Right atrium auricular region (tissue), 2 donors: ENCODE results near the gene DDX10. TPM values are rescaled to one million over a fixed set of nuclear protein-coding genes. Genes with fewer than 3 reads are reported as not detected.

Experiments
- DNase-seq: peaks from one replicate; pipeline ENCODE4 v3.0.0-alpha.2; 2019; ENCODE audit warnings: low spot score
- H3K27ac ChIP-seq, 2 donors: fragments of 200-600 bp; sonication (generic); 1 replicate in 1 of 2; 2 replicates in 1 of 2; pipeline ENCODE4 v1.5.1; 2016 to 2019
- H3K27me3 ChIP-seq, 2 donors: fragments of 200-600 bp; sonication (generic); one replicate each; pipeline versions ENCODE4 v1.5.1 to v1.6.0; 2017 to 2019
- H3K36me3 ChIP-seq: fragments of 200-600 bp; sonication (generic); one replicate; pipeline ENCODE4 v1.5.1; 2016
- H3K4me1 ChIP-seq, 2 donors: fragments of 200-600 bp; sonication (generic); one replicate each; pipeline versions ENCODE4 v1.5.1 to v1.6.0; 2017 to 2019
- H3K4me3 ChIP-seq, 2 donors: fragments of 200-600 bp; sonication (generic); 1 replicate in 1 of 2; 2 replicates in 1 of 2; pipeline ENCODE4 v1.5.1; 2017 to 2019; ENCODE audit warnings: mild to moderate bottlenecking in 1 of 2, moderate library complexity in 1 of 2
- H3K9me3 ChIP-seq, 2 donors: fragments of 200-600 bp; sonication (generic); one replicate each; pipeline ENCODE4 v1.5.1; 2019
- total RNA-seq, 2 donors: library from RNA; depleted of rRNA; stranded (reverse); fragments of >200 nt; gene quantifications; one replicate each; pipeline ENCODE4 v1.1.0, GENCODE V29; 2016
- TF ChIP-seq, protein P1 (sequence below), 2 donors: fragments of 200-600 bp; sonication (generic); IDR thresholded peaks; one replicate each; pipeline ENCODE4 v1.5.1; 2019; ENCODE audit warnings: antibody characterized with exemption in 2 of 2

DDX10 gene
- total RNA-seq, 2 donors from 2014 or later, result 11.8 to 13.1 TPM

DNA sequence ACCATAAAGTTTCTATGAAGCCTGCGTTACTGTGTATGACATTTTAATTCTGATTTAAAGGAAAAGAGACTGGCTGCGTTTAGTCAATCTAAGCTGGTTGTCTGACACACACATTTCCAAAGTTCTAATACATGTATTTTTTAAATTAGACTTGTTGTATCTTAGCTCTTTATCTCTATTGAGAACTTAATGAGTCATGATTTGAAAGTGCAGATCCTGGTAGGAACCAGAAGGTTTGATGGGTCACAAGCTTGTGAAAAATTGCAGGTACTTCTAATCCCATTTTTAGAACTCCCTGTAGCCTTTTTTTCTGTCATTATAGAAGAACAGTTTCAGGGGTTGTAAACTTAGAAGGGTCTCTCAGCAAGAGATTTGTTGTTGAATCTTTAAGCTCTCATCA lies 210.3 kb downstream of the DDX10 start:
- H3K4me1 ChIP-seq, result no peaks in the 10 kb centered on the region
- H3K27ac ChIP-seq, result no peak overlapping the region
- H3K4me3 ChIP-seq, result no peak overlapping the region
- no peak for DNase-seq
- H3K27me3 ChIP-seq, result no peaks in the 10 kb centered on the region
- no peaks in the 10 kb centered on the region for H3K36me3 ChIP-seq
- H3K9me3 ChIP-seq, result no peaks in the 10 kb centered on the region
- TF ChIP-seq, protein P1, sequence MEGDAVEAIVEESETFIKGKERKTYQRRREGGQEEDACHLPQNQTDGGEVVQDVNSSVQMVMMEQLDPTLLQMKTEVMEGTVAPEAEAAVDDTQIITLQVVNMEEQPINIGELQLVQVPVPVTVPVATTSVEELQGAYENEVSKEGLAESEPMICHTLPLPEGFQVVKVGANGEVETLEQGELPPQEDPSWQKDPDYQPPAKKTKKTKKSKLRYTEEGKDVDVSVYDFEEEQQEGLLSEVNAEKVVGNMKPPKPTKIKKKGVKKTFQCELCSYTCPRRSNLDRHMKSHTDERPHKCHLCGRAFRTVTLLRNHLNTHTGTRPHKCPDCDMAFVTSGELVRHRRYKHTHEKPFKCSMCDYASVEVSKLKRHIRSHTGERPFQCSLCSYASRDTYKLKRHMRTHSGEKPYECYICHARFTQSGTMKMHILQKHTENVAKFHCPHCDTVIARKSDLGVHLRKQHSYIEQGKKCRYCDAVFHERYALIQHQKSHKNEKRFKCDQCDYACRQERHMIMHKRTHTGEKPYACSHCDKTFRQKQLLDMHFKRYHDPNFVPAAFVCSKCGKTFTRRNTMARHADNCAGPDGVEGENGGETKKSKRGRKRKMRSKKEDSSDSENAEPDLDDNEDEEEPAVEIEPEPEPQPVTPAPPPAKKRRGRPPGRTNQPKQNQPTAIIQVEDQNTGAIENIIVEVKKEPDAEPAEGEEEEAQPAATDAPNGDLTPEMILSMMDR (IDR thresholded peaks at IDR 0.05), result no peak

DNA sequence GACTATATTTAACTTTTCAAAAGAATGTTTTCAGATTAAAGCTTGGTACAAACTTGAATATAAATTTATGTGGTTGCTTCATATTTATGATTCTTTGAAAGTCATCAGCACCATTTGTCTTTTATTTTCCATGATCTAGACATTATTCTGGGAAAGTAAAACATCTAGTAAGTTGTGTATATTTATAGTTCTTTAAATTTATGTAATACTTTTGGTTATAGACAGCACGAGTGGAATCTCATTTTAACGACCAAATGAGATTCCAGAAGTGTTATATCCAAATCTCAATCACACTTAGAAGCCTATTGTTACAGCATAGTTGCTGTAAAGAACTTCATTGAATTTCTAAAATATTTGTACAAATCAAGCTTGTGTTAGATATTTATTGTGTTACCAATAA lies 212.3 kb downstream of the DDX10 start:
- no peaks in the 10 kb centered on the region for H3K9me3 ChIP-seq
- no peaks in the 10 kb centered on the region for H3K4me1 ChIP-seq
- DNase-seq, result no peak
- no peaks in the 10 kb centered on the region for H3K36me3 ChIP-seq
- no peak overlapping the region for H3K27ac ChIP-seq
- no peak overlapping the region for H3K4me3 ChIP-seq
- no peaks in the 10 kb centered on the region for H3K27me3 ChIP-seq
- TF ChIP-seq, protein P1 (IDR thresholded peaks at IDR 0.05), result no peak

DNA sequence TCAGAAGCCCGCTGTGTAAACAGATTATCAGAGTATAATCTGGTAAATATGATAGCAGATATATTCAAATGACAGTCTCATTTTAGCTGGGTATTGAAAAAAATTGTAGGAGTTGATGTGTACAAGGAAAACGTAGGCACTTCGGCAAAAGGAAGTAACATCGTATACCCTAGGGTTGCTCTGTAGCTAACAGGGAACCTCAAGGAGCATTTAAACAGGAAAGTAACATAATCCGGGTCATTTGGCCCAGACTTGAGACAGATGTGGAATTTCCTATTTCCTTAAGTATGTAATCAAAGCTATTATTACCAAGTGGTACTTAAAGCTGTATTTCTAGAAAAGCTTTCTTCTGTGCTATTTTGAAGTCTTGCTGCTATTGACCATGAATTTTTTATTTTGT lies 215.6 kb downstream of the DDX10 start:
- no peak for DNase-seq
- Histone ChIP-seq H3K36me3 (no peaks in the 10 kb centered on the region), H3K9me3 (no peaks in the 10 kb centered on the region), H3K27ac (no peak overlapping the region), H3K4me3 (no peak overlapping the region), H3K27me3 (no peaks in the 10 kb centered on the region), H3K4me1 (no peaks in the 10 kb centered on the region)
- TF ChIP-seq, protein P1 (IDR thresholded peaks at IDR 0.05), result no peak

DNA sequence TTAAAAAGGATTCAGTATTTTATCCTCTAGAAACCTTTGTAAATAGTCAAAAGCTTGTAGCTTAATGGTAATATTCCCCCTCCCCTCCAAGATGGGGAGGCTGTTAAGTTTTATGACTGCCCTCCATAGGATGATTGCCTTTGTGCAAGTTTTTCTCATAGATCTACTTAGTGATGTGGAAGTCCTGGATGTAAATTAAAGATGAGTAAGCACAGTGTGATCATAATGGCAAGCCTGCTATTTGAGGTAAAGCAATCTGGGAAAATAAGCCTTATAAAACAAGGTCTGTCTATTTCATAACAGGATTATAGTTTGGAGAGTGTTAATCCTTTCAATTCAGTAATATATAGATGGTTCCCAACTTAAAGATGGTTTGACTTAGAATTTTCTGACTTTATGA lies 216.3 kb downstream of the DDX10 start:
- H3K36me3 ChIP-seq, result no peaks in the 10 kb centered on the region
- no peak for DNase-seq
- H3K27me3 ChIP-seq, result no peaks in the 10 kb centered on the region
- TF ChIP-seq, protein P1 (IDR thresholded peaks at IDR 0.05), result no peak
- no peak overlapping the region for H3K27ac ChIP-seq
- no peaks in the 10 kb centered on the region for H3K4me1 ChIP-seq
- H3K9me3 ChIP-seq, result no peaks in the 10 kb centered on the region
- H3K4me3 ChIP-seq, result no peak overlapping the region

DNA sequence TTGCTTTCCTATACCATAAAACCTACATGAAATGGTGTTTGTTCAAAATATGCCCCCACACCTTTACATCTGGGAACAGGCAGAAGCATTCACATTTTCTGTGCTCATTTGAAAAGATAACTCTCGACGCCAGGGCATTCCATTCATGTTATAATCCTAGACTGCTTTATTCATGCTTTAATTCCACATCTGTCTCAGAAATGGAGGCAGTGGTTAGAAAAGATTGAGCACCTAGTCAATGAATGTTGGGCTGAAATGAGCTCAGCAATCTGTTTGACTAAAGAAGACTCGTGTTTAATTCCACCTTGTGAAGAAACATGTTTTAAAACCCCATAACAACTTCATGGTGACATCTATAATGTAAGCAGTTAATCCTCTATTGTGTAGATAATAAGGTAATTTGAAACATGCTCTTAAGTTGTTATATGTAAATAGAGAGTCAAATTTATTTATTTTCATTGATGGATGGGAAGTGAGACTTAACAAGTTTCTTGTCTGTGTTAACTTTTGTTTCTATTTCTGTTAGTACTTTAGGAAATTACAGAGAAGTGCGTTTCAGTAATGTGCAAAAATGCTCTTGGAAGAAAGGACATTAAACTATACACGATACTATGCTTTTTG lies 217.5 kb downstream of the DDX10 start:
- Histone ChIP-seq H3K36me3 (no peaks in the 10 kb centered on the region), H3K27me3 (no peaks in the 10 kb centered on the region), H3K9me3 (no peaks in the 10 kb centered on the region), H3K4me3 (no peak overlapping the region), H3K4me1 (no peaks in the 10 kb centered on the region), H3K27ac (no peak overlapping the region)
- DNase-seq, result no peak
- TF ChIP-seq, protein P1 (IDR thresholded peaks at IDR 0.05), result no peak
